Kidney epithelial cell (primary cell): ENCODE results near the gene COMMD1. TPM values are rescaled to one million over a fixed set of nuclear protein-coding genes. Genes with fewer than 3 reads are reported as not detected.
"Not testable (repeated sequence)": the region's sequence is repeated elsewhere in the genome, so short reads cannot be mapped to it uniquely, and the experiment has no call there.

Source experiments
- DNase-seq: peaks from one replicate; pipeline ENCODE4 v3.0.0-alpha.2; 2010; ENCODE audit warnings: low read depth
- H3K27me3 ChIP-seq: 2 replicates; pipeline ENCODE4 v1.6.0; 2011; ENCODE audit warnings: low read length; ENCODE audit not compliant: control insufficient read depth, insufficient read depth
- H3K36me3 ChIP-seq: 2 replicates; pipeline ENCODE4 v1.5.1; 2011; ENCODE audit warnings: low read length; ENCODE audit not compliant: control insufficient read depth, insufficient read depth
- H3K4me3 ChIP-seq: 2 replicates; pipeline ENCODE4 v1.5.1; 2011; ENCODE audit warnings: low read depth, mild to moderate bottlenecking, control low read depth, low read length
- CTCF ChIP-seq: IDR thresholded peaks from 2 replicates; pipeline ENCODE4 v1.5.1; 2011; ENCODE audit warnings: mild to moderate bottlenecking, moderate library complexity, low read length, control low read depth, inconsistent platforms; ENCODE audit not compliant: insufficient read depth, poor library complexity, severe bottlenecking
- total RNA-seq: library from RNA; depleted of rRNA; stranded (reverse); fragments of >200 nt; gene quantifications from 2 replicates; pipeline ENCODE4 v1.2.3, GENCODE V29; 2015

The COMMD1 gene
- total RNA-seq: 44.1 and 44.9 TPM in 2 replicates

GRCh38 chr2:61905372-61906185, at the start of gene COMMD1:
Gene COMMD1 (plus strand): TSS chr2:61905674. CDS start chr2:61905679, 5 bp downstream.
- peak within 1 kb of the TSS; percentile 70 for H3K4me3 ChIP-seq
- no peaks in the 10 kb centered on the region for H3K27me3 ChIP-seq
- no peaks in the 10 kb centered on the region for H3K36me3 ChIP-seq
- TF ChIP-seq CTCF: no peak
- peak; percentile 32 for DNase-seq

GRCh38 chr2:61857224-61857623, 48.2 kb upstream of the COMMD1 start:
- Histone ChIP-seq H3K27me3 (no peaks in the 10 kb centered on the region), H3K4me3 (no peak overlapping the region)
- TF ChIP-seq CTCF: no peak

GRCh38 chr2:61862085-61862484, 43.4 kb upstream of the COMMD1 start:
- Histone ChIP-seq H3K27me3 (no peaks in the 10 kb centered on the region), H3K4me3 (no peak overlapping the region), H3K36me3 (no peaks in the 10 kb centered on the region)
- DNase-seq: no peak
- no peak for TF ChIP-seq CTCF

More at GRCh38 chr2:61857224-61857623, 48.2 kb upstream of the COMMD1 start:
- H3K36me3 ChIP-seq: no peaks in the 10 kb centered on the region
- DNase-seq: no peak

- not testable (repeated sequence) for H3K4me3 ChIP-seq, DNase-seq, H3K36me3 ChIP-seq
Observed at GRCh38 chr2:61866482-61867089, 38.9 kb upstream of the COMMD1 start.

GRCh38 chr2:61876400-61876799, 29.1 kb upstream of the COMMD1 start:
- H3K36me3 ChIP-seq: peaks cover 3% of the 10 kb centered on the region
- no peak overlapping the region for H3K4me3 ChIP-seq
- no peaks in the 10 kb centered on the region for H3K27me3 ChIP-seq
- no peak for DNase-seq
- no peak for TF ChIP-seq CTCF

More at GRCh38 chr2:61866482-61867089, 38.9 kb upstream of the COMMD1 start:
- H3K27me3 ChIP-seq: not testable (repeated sequence)

- no peak for DNase-seq
- Histone ChIP-seq H3K36me3 (peaks cover 2% of the 10 kb centered on the region), H3K4me3 (no peak overlapping the region), H3K27me3 (no peaks in the 10 kb centered on the region)
- TF ChIP-seq CTCF: no peak
Observed at GRCh38 chr2:61877571-61878245, 27.8 kb upstream of the COMMD1 start.
